Heart right ventricle (tissue), 16 donors: ENCODE data around the gene COL9A1. TPM values are rescaled to one million over a fixed set of nuclear protein-coding genes. Genes with fewer than 3 reads are reported as not detected.

Experiments
- ATAC-seq, 8 donors: fragments of 200-7000 bp; cut with Tn5 transposase; one replicate each; pipeline ENCODE4 v1.9.1; 2020; ENCODE audit warnings: mild to moderate bottlenecking in 8 of 8, moderate library complexity in 8 of 8, moderate number of reproducible peaks in 1 of 8
- DNase-seq, 2 donors: peaks; one replicate each; pipeline ENCODE4 v3.0.0-alpha.2; 2020
- H3K27ac ChIP-seq, 10 donors: fragments of 200-600 bp; sonication (generic) in 2 of 10; one replicate each; pipeline versions ENCODE4 v1.5.0 to v1.8.0; 2020 to 2022; ENCODE audit warnings: mild to moderate bottlenecking in 3 of 10
- H3K27me3 ChIP-seq, 7 donors: fragments of 200-600 bp; one replicate each; pipeline ENCODE4 v1.8.0; 2021 to 2022; ENCODE audit warnings: mild to moderate bottlenecking in 2 of 7
- H3K36me3 ChIP-seq, 9 donors: fragments of 200-600 bp; sonication (generic) in 1 of 9; one replicate each; pipeline versions ENCODE4 v1.5.0 to v1.8.0; 2020 to 2022; ENCODE audit warnings: mild to moderate bottlenecking in 2 of 9
- H3K4me1 ChIP-seq, 9 donors: fragments of 200-600 bp; sonication (generic) in 1 of 9; one replicate each; pipeline versions ENCODE4 v1.5.0 to v1.8.0; 2020 to 2022; ENCODE audit warnings: mild to moderate bottlenecking in 4 of 9
- H3K4me3 ChIP-seq, 10 donors: fragments of 200-600 bp; sonication (generic) in 2 of 10; one replicate each; pipeline versions ENCODE4 v1.5.0 to v1.8.0; 2020 to 2022; ENCODE audit warnings: mild to moderate bottlenecking in 7 of 10, moderate library complexity in 2 of 10
- H3K9me3 ChIP-seq, 11 donors: fragments of 200-600 bp in 10 of 11; sonication (generic) in 2 of 11; one replicate each; pipeline versions ENCODE4 v1.5.0 to v1.8.0; 2013 to 2022; ENCODE audit warnings: mild to moderate bottlenecking in 2 of 11, control low read depth in 1 of 11, moderate library complexity in 1 of 11
- WGBS, 2 donors: extraction: QIAGEN DNeasy Blood & Tissue Kit; methylation state at CpG; one replicate each; pipeline ENCODE4 v1.1.7; 2013; ENCODE audit warnings: inconsistent platforms in 1 of 2; 5-methylcytosine and 5-hydroxymethylcytosine counted together
- intact Hi-C, 10 donors: fragments of 100-400 bp; cut with DNase I; formaldehyde crosslinking; loops; one replicate each; pipeline versions ENCODE4 v1.11.1 to v1.14.2; 2022
- polyA plus RNA-seq, 2 donors: library from polyadenylated mRNA; stranded (reverse); fragments of 200-250 nt; gene quantifications; one replicate each; pipeline ENCODE4 v1.2.3, GENCODE V29; 2013
- total RNA-seq, 10 donors: library from RNA; stranded (reverse); fragmentation: NEBNext Ultra II Directional in 3 of 10; extraction: Animal tissue kit (Norgen Biotek cat#: 25700) in 3 of 10; gene quantifications; one replicate each; pipeline versions ENCODE4 v1.2.1 to v1.2.4, GENCODE V29; 2021 to 2023
- TF ChIP-seq, protein P1 (sequence below), 9 donors: fragments of 200-600 bp; sonication (generic) in 2 of 9; IDR thresholded peaks; one replicate each; pipeline versions ENCODE4 v1.5.0 to v1.8.0; 2021 to 2022; ENCODE audit warnings: antibody characterized with exemption in 9 of 9, mild to moderate bottlenecking in 5 of 9, moderate library complexity in 1 of 9
- donor health status: Arrhythmogenic right ventricular cardiomyopathy.
- donor health status: ischemic (EF 13 %, LVEDD 7.1; RV severe dilation, severe dysfunction).
- donor health status: healthy with polysubstance abuse.
- donor health status: DM: no; HTN: yes; CAD: no.
- donor health status: DM: no; HTN: no; CAD: no.
- donor health status: ischemic (EF 25% LVEDD 6.9; RV normal size, moderate dysfunction).
- donor health status: ischemic (EF 25% LVEDD 5.7; RV mildly dilated, moderate dysfunction).
- donor health status: healthy.
- donor health status: DM: yes; HTN: yes; CAD: no.
- donor health status: Ischemic cardiomyopathy.
- donor health status: ischemic (EF 35%, LVEDD 5.7; RV mildly dilated, moderate dysfunction).
- donor health status: nonischemic (EF 11% LVEDD 7.7; RV severe dilation, severe dysfunction).
- donor health status: DM: yes; HTN: yes; CAD: no.
- donor health status: PGD.
- donor health status: ischemic (EF 29% LVEDD 5.4; RV normal size, mild dysfunction).
- donor health status: nonischemic (EF 23%, LVEDD 6.1; RV moderate dilation, normal function).

COL9A1 gene
- total and polyA plus RNA-seq, 12 donors = 0.16 to 5.2 (median 0.51) TPM; not detected in 1

DNA sequence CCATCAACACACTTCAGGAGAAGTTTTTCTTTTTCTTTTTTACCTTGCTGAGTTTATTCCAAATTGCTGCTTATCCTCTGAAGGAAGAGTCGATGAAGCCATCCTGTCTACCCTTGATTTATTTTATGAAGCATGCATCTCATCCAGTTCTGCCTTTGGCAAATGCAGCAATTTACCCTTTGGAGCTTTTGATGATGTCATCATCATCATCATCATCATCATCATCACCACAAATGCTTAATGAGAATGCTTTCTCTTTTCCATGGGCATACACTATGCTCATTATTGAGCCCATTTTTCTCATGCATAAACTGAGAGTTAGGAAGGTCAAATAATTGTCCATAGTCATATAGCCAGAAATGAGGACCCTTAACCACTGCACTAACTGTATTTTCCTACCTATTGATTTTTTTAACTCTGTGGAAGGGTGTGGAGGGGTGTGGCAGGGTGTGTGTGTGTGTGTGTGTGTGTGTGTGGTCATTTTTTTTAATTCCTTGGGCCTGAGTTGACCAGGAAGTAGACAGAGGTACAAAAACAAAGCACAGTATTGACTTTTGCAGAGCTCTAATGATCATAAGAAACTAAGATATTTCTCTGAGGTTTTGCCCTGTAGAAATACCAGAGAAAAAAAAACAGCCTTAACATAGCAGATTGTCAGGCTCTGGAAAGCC lies 82.8 kb downstream of the COL9A1 start:
- H3K4me3 ChIP-seq = no peak overlapping the region
- no peak for ATAC-seq
- no peak overlapping the region for H3K27ac ChIP-seq
- intact Hi-C loops = loop anchor here in 8 of 10 donors (2.0 to 10.0 kb wide), 13 partner anchors 62 to 792 kb away; no protein-coding TSS in a partner anchor
- 88 to 90% methylated on average over 1 of the region's 1 CpG for WGBS, 2 donors
- no peak for DNase-seq
- TF ChIP-seq, protein P1, sequence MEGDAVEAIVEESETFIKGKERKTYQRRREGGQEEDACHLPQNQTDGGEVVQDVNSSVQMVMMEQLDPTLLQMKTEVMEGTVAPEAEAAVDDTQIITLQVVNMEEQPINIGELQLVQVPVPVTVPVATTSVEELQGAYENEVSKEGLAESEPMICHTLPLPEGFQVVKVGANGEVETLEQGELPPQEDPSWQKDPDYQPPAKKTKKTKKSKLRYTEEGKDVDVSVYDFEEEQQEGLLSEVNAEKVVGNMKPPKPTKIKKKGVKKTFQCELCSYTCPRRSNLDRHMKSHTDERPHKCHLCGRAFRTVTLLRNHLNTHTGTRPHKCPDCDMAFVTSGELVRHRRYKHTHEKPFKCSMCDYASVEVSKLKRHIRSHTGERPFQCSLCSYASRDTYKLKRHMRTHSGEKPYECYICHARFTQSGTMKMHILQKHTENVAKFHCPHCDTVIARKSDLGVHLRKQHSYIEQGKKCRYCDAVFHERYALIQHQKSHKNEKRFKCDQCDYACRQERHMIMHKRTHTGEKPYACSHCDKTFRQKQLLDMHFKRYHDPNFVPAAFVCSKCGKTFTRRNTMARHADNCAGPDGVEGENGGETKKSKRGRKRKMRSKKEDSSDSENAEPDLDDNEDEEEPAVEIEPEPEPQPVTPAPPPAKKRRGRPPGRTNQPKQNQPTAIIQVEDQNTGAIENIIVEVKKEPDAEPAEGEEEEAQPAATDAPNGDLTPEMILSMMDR (IDR thresholded peaks at IDR 0.05) = no peak
- no peaks in the 10 kb centered on the region for H3K9me3 ChIP-seq
- H3K4me1 ChIP-seq = peaks cover 0 to 6% (median 0%) of the 10 kb centered on the region in 9 donors
- peaks cover 0 to 7% (median 0%) of the 10 kb centered on the region in 7 donors for H3K27me3 ChIP-seq
- H3K36me3 ChIP-seq = no peaks in the 10 kb centered on the region

DNA sequence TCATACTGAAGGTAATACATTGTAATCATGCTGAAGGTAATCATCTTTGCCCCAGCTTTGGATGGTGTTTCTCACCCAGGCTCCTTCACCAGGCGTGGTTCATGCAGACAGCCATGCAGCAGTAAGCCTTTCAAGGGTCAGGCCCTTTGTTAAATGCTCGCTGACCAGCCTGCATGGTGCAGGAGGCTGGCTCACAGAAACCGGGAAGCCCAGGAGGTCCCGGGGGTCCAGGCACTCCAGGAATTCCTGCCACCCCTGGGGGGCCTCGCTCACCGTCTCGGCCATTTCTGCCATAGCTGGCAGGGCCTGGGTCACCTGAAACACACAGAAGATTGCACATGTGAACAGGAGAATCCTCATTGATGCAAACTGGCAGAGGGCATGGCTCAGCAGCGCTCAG lies 86.1 kb downstream of the COL9A1 start:
- no peak overlapping the region for H3K27ac ChIP-seq
- H3K4me3 ChIP-seq = no peak overlapping the region
- H3K27me3 ChIP-seq = peaks cover 0 to 7% (median 0%) of the 10 kb centered on the region in 7 donors
- intact Hi-C loops = no loop called here
- no peak for ATAC-seq
- H3K36me3 ChIP-seq = no peaks in the 10 kb centered on the region
- H3K4me1 ChIP-seq = peaks cover 0 to 6% (median 0%) of the 10 kb centered on the region in 9 donors
- no peaks in the 10 kb centered on the region for H3K9me3 ChIP-seq
- 57 to 60% methylated on average over 8 of the region's 8 CpGs for WGBS, 2 donors
- no peak for DNase-seq
- TF ChIP-seq, protein P1 (IDR thresholded peaks at IDR 0.05) = no peak

DNA sequence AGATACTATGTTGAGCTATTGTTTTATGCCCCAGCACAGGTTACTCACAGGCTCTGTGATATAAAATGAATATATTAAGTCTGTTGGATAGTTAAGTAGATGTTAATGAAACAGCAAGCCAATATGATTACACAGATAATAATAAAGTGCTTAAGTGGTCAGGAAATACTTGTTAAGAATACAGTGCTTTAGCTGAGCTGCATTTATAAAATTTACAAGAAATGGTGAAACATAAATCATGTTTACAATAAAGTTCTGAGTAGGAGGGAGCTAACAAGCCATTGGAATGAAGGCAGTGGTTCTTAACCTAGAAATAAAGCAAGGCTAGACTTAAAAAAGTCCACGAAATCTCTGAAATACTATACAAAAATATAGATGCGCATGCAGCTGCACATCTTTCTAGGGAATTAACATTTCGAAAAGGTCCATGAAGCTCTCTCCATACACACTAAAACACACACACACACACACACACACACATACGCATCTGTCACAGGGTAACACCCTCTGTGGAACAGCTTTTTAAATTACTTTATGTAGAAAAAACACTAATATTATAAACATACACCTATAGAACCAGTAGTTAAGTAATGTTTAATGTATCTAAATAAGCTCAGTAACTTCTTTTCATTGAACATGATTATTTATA lies 87.3 kb downstream of the COL9A1 start:
- no peaks in the 10 kb centered on the region for H3K9me3 ChIP-seq
- WGBS, 2 donors = 77 to 85% methylated on average over 4 of the region's 4 CpGs
- DNase-seq (no peak), ATAC-seq (no peak)
- intact Hi-C loops = no loop called here
- H3K4me3 ChIP-seq = no peak overlapping the region
- H3K27ac ChIP-seq = no peak overlapping the region
- H3K27me3 ChIP-seq = peaks cover 0 to 7% (median 0%) of the 10 kb centered on the region in 7 donors
- H3K4me1 ChIP-seq = no peaks in the 10 kb centered on the region
- no peaks in the 10 kb centered on the region for H3K36me3 ChIP-seq
- TF ChIP-seq, protein P1 (IDR thresholded peaks at IDR 0.05) = no peak

DNA sequence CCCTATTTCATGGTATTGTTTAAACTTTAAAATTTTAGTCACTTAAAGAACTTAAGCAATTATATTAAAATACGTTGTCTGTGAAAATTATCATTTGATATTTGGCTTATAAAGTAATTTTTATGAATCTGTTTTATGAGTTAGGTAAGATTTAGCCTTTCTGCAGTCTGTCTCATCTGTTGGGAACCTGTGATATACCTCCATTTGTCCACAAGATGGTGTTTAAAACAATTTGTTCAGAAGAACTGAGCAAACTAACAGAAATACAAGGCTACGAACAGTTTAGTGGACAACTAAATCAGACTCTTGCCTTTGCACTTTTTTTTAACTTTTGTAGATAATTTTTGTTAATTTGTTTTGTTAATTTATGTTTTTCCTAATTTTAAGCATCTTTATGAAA lies 92.4 kb downstream of the COL9A1 start:
- ATAC-seq = no peak
- H3K27me3 ChIP-seq = no peaks in the 10 kb centered on the region
- 56 to 76% methylated on average over 2 of the region's 2 CpGs for WGBS, 2 donors
- H3K36me3 ChIP-seq = no peaks in the 10 kb centered on the region
- no peaks in the 10 kb centered on the region for H3K4me1 ChIP-seq
- no peak overlapping the region for H3K27ac ChIP-seq
- TF ChIP-seq, protein P1 (IDR thresholded peaks at IDR 0.05) = peak in 3 of 9 donors; percentile 12 to 26 (median 17)
- H3K4me3 ChIP-seq = no peak overlapping the region
- DNase-seq = no peak
- H3K9me3 ChIP-seq = no peaks in the 10 kb centered on the region
- intact Hi-C loops = no loop called here
